DMS 273 (cell line): ENCODE data around the gene COLEC12.

Experiments
- DNase-seq: peaks from one replicate; lab custom pipeline; 2025; ENCODE audit not compliant: unreplicated experiment; lab: John Stamatoyannopoulos, UW

COLEC12 gene

DNA sequence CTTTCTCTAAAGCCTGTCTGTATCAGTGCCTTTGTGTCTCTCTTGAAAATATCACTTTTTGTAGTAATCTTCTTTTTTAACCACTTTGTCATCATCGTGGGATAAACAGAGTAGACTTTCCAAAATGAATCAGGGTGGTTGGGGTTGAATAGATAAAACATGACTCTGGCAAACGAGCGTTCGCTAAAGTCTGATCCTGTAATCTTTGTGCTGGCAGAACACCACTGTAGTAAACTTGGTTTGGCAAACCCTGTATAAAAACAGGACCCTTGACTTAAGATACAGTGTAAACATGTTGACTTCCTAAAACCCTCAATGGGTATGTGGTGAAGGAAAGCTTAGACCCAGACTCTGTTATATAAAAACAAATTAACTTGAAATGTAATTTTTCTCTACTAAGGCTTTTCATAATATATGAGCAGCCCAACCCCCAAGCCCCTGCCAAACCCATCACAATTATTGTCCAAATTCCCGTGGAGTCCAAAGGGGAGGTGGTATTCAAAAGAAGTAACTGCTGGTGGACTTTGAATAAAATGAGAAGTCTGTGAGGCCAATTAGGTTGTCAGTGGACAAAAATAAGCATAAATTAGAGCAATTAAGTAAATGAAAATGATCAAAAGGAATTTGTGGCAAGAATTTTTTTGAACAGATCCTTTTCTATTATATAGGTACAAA lies 52.2 kb downstream of the COLEC12 start:
- DNase-seq, result no peak

DNA sequence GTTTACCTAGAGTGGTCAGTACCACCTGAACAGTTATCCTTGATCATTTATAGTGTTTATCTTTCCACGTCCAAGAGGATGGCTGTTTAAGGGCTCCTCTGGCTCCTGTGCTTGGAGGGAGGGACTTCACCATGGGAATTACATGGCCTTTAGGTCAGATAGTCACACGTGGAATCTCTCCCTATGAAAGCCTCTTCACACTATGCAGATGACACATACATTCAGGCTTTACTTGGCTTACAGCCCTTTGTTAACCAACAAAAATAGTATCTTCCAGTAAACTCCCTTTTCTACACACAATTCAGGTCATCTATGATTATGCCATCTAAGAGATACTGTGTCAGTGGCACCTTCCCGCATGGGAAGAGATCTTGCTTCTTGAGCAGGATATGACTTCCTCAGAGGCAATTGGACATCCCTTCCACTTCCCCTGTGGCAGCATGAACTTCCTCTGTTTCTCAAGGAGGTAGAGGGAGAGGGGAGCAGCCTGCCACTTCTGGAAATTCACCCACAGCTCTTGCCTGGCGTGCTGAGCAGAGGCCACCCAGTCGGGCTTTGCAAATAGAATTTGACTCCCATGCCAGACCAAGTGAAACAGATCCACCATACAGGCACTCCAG lies 53.5 kb downstream of the COLEC12 start:
- no peak for DNase-seq

- no peak for DNase-seq
Observed at GRCh38 chr18:445055-445454, 55.4 kb downstream of the COLEC12 start.

DNA sequence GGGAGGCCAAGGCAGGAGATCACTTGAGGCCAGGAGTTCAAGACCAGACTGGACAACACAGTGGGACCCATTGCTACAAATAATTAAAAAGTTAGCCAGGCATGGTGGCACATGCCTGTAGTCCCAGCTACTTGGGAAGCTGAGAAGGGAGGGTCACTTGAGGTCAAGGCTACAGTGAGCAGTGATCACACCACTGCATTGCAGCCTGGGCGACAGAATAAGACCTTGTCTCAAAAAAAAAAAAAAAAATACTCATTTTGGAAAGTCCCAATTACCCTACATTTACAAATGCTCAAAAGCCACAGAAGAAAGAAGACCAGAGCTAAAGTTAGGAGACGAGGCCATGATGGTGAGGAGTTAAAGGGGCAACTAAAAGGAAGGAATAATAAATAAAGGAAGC lies 61.9 kb downstream of the COLEC12 start:
- DNase-seq, result no peak

DNA sequence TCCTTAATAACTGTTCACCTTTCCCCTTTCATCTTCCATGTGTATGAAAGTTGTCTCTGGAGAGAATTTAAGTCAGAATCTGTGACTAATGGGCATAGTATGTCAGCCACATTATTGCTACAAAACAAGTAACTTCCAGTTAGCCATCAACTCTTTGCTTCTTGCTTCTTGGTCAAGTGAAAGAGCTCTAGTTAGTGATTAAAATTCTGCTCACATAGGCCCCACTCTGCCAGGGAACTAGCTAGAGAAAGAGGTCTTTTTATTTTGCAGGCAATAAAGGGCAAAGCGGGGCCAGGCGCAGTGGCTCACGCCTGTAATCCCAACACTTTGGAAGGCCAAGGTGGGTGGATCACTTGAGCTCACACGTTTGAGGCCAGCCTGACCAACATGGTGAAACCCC lies 64.6 kb downstream of the COLEC12 start:
- no peak for DNase-seq

- DNase-seq, result no peak
Observed at GRCh38 chr18:434410-434809, 66.1 kb downstream of the COLEC12 start.

DNA sequence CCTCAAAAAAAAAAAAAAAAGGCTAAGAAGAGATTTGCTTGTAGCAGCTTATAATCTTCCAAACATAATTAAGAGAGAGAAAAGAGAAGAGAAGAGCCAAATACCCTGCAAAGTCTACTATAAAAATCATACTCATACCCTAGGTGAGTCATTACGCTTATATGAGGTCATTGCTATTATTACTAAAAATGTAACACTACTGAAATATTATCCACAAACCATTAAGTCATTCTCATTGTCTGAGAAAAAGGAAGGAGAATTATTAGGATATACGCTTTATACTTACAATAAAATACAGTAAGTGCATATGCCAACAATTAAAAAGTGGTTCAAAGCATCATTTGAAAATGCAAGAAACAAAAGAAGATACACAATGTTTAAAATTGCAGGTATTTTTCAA lies 66.5 kb downstream of the COLEC12 start:
- DNase-seq, result no peak

DNA sequence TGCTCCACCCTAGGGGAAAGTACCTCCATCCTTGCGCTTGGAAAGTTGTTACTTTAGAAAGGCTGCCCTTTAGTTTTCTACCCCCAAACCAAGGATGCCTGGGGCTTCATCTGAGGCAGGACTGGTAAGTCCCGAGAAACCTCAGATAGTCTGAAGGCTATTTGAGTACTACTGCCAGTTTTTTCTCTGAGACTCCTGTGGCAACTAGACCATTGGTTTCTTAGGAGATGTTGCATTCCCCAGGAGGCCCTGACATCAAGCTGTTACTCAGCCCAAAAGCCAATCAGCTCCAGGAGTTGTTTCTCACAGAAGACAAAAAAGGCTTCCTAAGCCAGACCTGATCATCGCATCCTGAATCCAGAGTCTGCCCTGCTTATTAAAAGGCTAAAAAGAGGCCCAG lies 67.2 kb downstream of the COLEC12 start:
- no peak for DNase-seq

GRCh38 chr18:432791-433190 lies 67.7 kb downstream of the COLEC12 start:
- DNase-seq, result no peak

- DNase-seq, result no peak
Observed at GRCh38 chr18:429030-429429, 71.5 kb downstream of the COLEC12 start.

DNA sequence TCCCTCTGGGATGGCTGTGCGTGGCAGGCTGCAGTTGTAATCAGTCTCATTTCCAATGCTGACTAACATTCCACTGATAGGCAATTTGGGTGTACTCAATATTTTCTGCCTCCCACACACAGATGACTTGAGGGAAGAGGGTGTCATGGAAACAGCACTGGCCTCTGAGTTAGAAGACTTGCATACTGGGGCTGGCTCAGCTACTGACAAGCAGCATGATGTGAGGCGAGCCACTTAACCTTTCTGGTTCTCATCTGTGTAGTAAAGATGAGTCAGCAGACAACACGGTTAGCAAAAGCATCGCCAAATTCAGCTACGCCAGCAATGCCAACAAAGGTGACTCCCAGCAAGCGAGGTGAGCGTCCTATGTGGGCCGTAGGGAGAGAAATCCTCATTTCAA lies 73.5 kb downstream of the COLEC12 start:
- DNase-seq, result peak; percentile 18

DNA sequence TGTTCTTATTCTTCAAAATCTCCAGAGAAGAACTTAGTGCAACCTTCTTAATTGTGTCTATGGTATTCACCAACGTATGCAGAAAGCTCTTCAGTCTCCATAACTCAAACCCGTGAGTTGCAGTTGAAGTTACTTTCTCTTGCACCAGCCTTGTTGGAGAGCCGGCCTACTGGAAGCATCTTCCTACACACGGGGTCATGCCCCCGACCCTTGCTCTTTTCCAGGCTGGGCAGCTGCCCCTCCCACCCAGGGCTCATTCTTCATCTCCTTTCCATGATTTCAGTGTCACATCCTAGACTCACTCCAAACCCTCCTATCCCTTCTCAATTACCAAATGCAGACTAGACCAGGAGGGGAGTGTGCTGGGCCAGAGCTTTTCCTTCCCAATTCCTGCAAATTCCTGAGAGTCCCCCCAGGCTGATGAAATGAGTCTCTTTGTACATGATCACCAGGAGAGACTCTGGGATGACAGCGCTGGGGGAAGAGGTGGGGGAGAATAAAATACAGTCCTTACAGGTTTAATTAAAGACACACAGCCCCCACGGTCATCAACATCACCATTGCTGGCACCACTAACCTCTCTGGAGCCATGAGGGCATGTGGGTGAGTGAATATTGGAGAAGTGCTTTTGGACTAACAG lies 75.3 kb downstream of the COLEC12 start:
- DNase-seq, result no peak

DNA sequence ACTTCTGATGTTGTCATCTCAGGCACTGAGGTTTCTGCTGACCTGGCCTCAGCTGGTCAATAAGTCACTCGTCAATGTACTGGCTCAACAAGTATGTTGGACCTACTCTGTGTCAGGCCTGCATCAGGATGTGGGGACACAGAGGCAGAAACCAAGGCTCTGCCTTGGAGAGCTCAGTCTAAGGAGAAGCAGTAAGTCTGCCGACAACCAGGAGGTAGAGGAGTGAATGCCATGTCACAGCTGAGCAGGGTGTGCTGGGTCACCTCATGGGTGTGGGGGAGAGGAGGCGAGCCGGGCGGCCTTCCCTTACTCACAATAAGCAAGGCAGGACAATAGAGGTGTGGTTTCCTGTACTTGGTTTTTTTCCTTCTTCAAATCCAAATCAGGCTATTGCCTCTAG lies 75.8 kb downstream of the COLEC12 start:
- DNase-seq, result no peak

- DNase-seq, result no peak
Observed at GRCh38 chr18:424071-424661, 76.3 kb downstream of the COLEC12 start.

DNA sequence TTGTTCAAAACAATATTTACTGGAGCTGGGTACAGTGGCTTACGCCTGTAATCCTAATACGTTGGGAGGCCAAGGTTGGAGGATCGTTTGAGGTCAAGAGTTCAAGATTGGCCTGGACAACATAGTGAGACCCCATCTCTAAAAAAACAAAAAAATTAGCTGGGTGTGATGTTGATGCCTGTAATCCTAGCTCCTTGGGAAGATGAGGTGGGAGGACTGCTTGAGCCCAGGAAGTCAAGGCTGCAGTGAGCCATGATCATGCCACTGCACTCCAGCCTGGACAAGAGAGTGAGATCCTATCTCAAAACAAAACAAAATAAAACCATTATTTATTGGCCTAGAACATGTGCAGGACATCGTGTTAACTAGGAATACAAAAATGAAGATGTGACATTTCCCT lies 77.5 kb downstream of the COLEC12 start:
- no peak for DNase-seq

DNA sequence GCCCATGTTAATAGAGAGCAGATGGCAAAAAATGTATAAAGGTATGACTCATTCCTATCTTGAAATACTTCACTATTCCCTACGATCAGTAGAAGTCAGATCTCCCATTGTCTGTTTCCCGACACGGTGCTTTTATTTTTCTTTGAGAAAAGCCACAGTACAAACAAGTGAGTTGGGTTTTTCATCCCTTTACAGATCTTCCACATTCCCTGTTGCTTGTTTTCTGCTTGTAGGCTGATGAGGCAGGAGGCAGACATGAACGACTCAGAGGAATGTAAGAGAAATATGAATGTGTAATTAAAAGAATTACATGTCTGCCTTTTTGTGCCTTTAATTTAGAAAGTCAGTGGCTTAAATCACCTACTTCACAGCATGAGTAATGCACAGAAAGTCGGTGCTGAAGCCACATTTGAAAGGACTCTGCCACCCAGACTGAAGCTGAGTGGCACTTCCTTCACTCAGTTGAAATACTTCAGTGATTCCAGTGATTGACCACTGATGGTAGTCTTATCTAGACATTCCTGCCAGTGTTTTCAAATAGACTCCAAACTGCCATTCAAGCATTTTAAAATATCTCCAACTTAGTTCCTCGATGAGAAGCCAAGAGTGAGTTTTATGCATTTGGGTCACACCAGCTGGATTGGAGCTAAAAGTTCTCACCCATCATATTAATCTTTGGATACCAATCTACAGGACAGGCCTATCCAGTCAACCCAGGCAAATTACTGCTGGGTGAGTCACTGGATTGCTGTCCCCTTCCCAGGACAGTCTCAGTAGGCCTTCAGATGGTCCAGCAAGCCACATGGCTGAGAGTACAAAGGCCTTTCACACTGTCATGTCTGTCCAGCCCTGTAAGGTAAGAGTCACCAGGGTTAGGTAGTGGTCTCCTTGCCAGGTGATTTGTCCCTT lies 79.0 kb downstream of the COLEC12 start:
- peak; percentile 17 for DNase-seq

GRCh38 chr18:420661-421246 lies 79.7 kb downstream of the COLEC12 start:
- no peak for DNase-seq

GRCh38 chr18:419541-420175 lies 80.8 kb downstream of the COLEC12 start:
- DNase-seq, result no peak

DNA sequence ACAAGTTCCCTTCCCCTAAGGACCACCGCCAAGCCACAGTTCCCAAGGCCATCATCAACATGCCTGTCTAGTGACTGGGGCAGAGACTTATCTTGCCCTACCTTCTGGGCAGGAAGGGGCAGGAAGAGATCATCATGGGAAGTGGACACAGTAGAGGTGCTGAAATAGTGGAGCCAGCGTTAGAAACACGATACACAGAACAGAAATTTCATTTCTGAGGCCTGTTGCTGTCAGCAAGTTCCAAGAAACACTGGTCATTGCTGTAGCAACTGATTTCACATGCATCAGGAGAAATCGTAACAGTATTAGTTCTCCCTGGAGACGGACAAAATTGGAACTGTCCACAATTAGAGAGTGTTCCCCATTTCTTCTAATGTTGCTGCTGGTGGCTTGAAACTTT lies 83.0 kb downstream of the COLEC12 start:
- DNase-seq, result no peak

GRCh38 chr18:416930-417329 lies 83.6 kb downstream of the COLEC12 start:
- no peak for DNase-seq
